Trophoblast cell (in vitro differentiated cells and primary cell): Measurements from ENCODE around the gene FITM1.

Experiments used
- DNase-seq, 2 donors: peaks; one replicate each; pipeline ENCODE4 v3.0.0-alpha.2; 2016
- H2AFZ ChIP-seq: 2 replicates; pipeline ENCODE4 v1.6.1; 2013; ENCODE audit warnings: low read length, moderate library complexity, mild to moderate bottlenecking; ENCODE audit not compliant: insufficient read depth, poor library complexity
- H2AK5ac ChIP-seq: 2 replicates; pipeline ENCODE4 v1.6.1; 2013; ENCODE audit warnings: mild to moderate bottlenecking, low read length
- H2BK120ac ChIP-seq: 2 replicates; pipeline ENCODE4 v1.6.1; 2013; ENCODE audit warnings: low read length, mild to moderate bottlenecking, moderate library complexity; ENCODE audit not compliant: insufficient read depth, poor library complexity
- H2BK12ac ChIP-seq: 2 replicates; pipeline ENCODE4 v1.6.1; 2013; ENCODE audit warnings: mild to moderate bottlenecking, low read length, moderate library complexity
- H2BK5ac ChIP-seq: 2 replicates; pipeline ENCODE4 v1.6.1; 2013; ENCODE audit warnings: low read length, low read depth, moderate library complexity, mild to moderate bottlenecking; ENCODE audit not compliant: poor library complexity
- H3K14ac ChIP-seq: 2 replicates; pipeline ENCODE4 v1.6.1; 2013; ENCODE audit warnings: mild to moderate bottlenecking, low read length
- H3K18ac ChIP-seq: 2 replicates; pipeline ENCODE4 v1.6.1; 2013; ENCODE audit warnings: mild to moderate bottlenecking, low read length
- H3K23ac ChIP-seq: 2 replicates; pipeline ENCODE4 v1.6.1; 2013; ENCODE audit warnings: low read length
- H3K27ac ChIP-seq: 2 replicates; pipeline ENCODE4 v1.5.1; 2013; ENCODE audit warnings: low read depth, mild to moderate bottlenecking, inconsistent platforms, low read length, moderate library complexity
- H3K27me3 ChIP-seq: 2 replicates; pipeline ENCODE4 v1.6.1; 2013; ENCODE audit warnings: inconsistent platforms, mild to moderate bottlenecking, low read length, moderate library complexity; ENCODE audit not compliant: insufficient read depth
- H3K36me3 ChIP-seq, 2 experiments: 1 replicate in 1 of 2; 2 replicates in 1 of 2; pipeline ENCODE4 v1.6.1; 2013; ENCODE audit warnings: low read length in 2 of 2, mild to moderate bottlenecking in 2 of 2, moderate library complexity in 1 of 2; ENCODE audit not compliant: insufficient read depth in 2 of 2, control insufficient read depth in 1 of 2
- H3K4ac ChIP-seq: 2 replicates; pipeline ENCODE4 v1.6.1; 2013; ENCODE audit warnings: low read depth, mild to moderate bottlenecking, low read length, moderate library complexity
- H3K4me1 ChIP-seq, 2 experiments: 1 replicate in 1 of 2; 2 replicates in 1 of 2; pipeline ENCODE4 v1.6.1; 2013; ENCODE audit warnings: low read length in 2 of 2, mild to moderate bottlenecking in 2 of 2, moderate library complexity in 1 of 2; ENCODE audit not compliant: insufficient read depth in 2 of 2, control insufficient read depth in 1 of 2
- H3K4me2 ChIP-seq: 2 replicates; pipeline ENCODE4 v1.6.1; 2013; ENCODE audit warnings: inconsistent platforms, mild to moderate bottlenecking, low read length, moderate library complexity
- H3K4me3 ChIP-seq: 2 replicates; pipeline ENCODE4 v1.5.1; 2013; ENCODE audit warnings: mild to moderate bottlenecking, low read depth, low read length, inconsistent platforms
- H3K79me1 ChIP-seq: one replicate; pipeline ENCODE4 v1.6.1; 2013; ENCODE audit warnings: low read length
- H3K79me2 ChIP-seq: 2 replicates; pipeline ENCODE4 v1.6.1; 2013; ENCODE audit warnings: low read length, mild to moderate bottlenecking; ENCODE audit not compliant: control insufficient read depth, insufficient read depth, poor library complexity
- H3K9ac ChIP-seq: 2 replicates; pipeline ENCODE4 v1.6.1; 2013; ENCODE audit warnings: mild to moderate bottlenecking, low read length
- H3K9me3 ChIP-seq: 2 replicates; pipeline ENCODE4 v1.6.1; 2013; ENCODE audit warnings: low read depth, mild to moderate bottlenecking, control low read depth, inconsistent platforms, low read length; ENCODE audit not compliant: insufficient read depth
- H4K12ac ChIP-seq: 2 replicates; pipeline ENCODE4 v1.6.1; 2013; ENCODE audit warnings: low read depth, mild to moderate bottlenecking, low read length, moderate library complexity
- H4K8ac ChIP-seq: 2 replicates; pipeline ENCODE4 v1.6.1; 2013; ENCODE audit warnings: low read depth, mild to moderate bottlenecking, low read length, moderate library complexity
- H4K91ac ChIP-seq: one replicate; pipeline ENCODE4 v1.6.1; 2013; ENCODE audit warnings: low read depth, mild to moderate bottlenecking, low read length, moderate library complexity
- WGBS: extraction: QIAGEN DNeasy Blood & Tissue Kit; methylation state at CpG from one replicate; pipeline ENCODE4 v1.1.7; 2013; ENCODE audit warnings: missing lambda C conversion rate; ENCODE audit not compliant: insufficient read length, insufficient coverage; ENCODE audit errors: extremely low coverage; 5-methylcytosine and 5-hydroxymethylcytosine counted together

The FITM1 gene

GRCh38 chr14:24176599-24176998, 46.1 kb downstream of the FITM1 start:
- Histone ChIP-seq H3K36me3 (peaks cover 47 to 54% of the 10 kb centered on the region in 2 experiments), H3K9ac (no peak overlapping the region), H3K79me1 (no peaks in the 10 kb centered on the region), H2BK120ac (no peak overlapping the region), H3K9me3 (no peaks in the 10 kb centered on the region), H3K23ac (no peak overlapping the region), H2AK5ac (no peak overlapping the region), H3K4me3 (no peak overlapping the region), H3K4me2 (no peak overlapping the region), H3K27ac (no peak overlapping the region), H2BK12ac (no peak overlapping the region), H2AFZ (no peak overlapping the region), H4K12ac (no peak overlapping the region), H2BK5ac (no peak overlapping the region), H4K91ac (no peak overlapping the region), H4K8ac (no peak overlapping the region), H3K79me2 (no peaks in the 10 kb centered on the region), H3K4ac (no peak overlapping the region), H3K4me1 (peaks cover under 1 to 2% of the 10 kb centered on the region in 2 experiments), H3K14ac (no peak overlapping the region), H3K27me3 (no peaks in the 10 kb centered on the region), H3K18ac (no peak overlapping the region)
- no peak for DNase-seq
- WGBS: no CpG with 5 or more reads among the region's 5 CpGs

GRCh38 chr14:24177041-24177825, 46.8 kb downstream of the FITM1 start:
- Histone ChIP-seq H3K23ac (no peak overlapping the region), H2BK120ac (no peak overlapping the region), H3K27me3 (no peaks in the 10 kb centered on the region), H2BK12ac (no peak overlapping the region), H3K9ac (no peak overlapping the region), H3K4ac (no peak overlapping the region), H4K91ac (no peak overlapping the region), H2AFZ (no peak overlapping the region), H3K27ac (no peak overlapping the region), H3K14ac (no peak overlapping the region), H3K4me2 (no peak overlapping the region), H4K12ac (no peak overlapping the region), H2AK5ac (no peak overlapping the region), H3K4me3 (no peak overlapping the region), H4K8ac (no peak overlapping the region), H3K18ac (no peak overlapping the region), H3K79me1 (no peaks in the 10 kb centered on the region), H3K79me2 (no peaks in the 10 kb centered on the region), H3K36me3 (peaks cover 51 to 61% of the 10 kb centered on the region in 2 experiments), H3K9me3 (no peaks in the 10 kb centered on the region), H2BK5ac (no peak overlapping the region), H3K4me1 (no peaks in the 10 kb centered on the region)
- DNase-seq: no peak
- no CpG with 5 or more reads among the region's 12 CpGs for WGBS

GRCh38 chr14:24177891-24178290, 47.4 kb downstream of the FITM1 start:
- Histone ChIP-seq H4K8ac (no peak overlapping the region), H4K12ac (no peak overlapping the region), H3K14ac (no peak overlapping the region), H3K18ac (no peak overlapping the region), H3K4me2 (no peak overlapping the region), H3K79me2 (no peaks in the 10 kb centered on the region), H3K9me3 (no peaks in the 10 kb centered on the region), H3K27me3 (no peaks in the 10 kb centered on the region), H3K4ac (no peak overlapping the region), H2BK12ac (no peak overlapping the region), H3K4me1 (no peaks in the 10 kb centered on the region), H4K91ac (no peak overlapping the region), H3K79me1 (no peaks in the 10 kb centered on the region), H3K36me3 (peaks cover 58 to 67% of the 10 kb centered on the region in 2 experiments), H2AFZ (no peak overlapping the region), H3K23ac (no peak overlapping the region), H2BK120ac (no peak overlapping the region), H3K27ac (no peak overlapping the region), H2BK5ac (no peak overlapping the region), H3K4me3 (no peak overlapping the region), H2AK5ac (no peak overlapping the region), H3K9ac (no peak overlapping the region)
- WGBS: no CpG with 5 or more reads among the region's 14 CpGs
- no peak for DNase-seq

- Histone ChIP-seq H3K4me2 (no peak overlapping the region), H4K8ac (no peak overlapping the region), H3K4ac (no peak overlapping the region), H2BK5ac (no peak overlapping the region), H3K14ac (no peak overlapping the region), H2AK5ac (no peak overlapping the region), H3K23ac (no peak overlapping the region), H4K91ac (no peak overlapping the region), H3K9ac (no peak overlapping the region), H3K79me1 (no peaks in the 10 kb centered on the region), H3K36me3 (peaks cover 65 to 70% of the 10 kb centered on the region in 2 experiments), H3K27me3 (no peaks in the 10 kb centered on the region), H3K4me1 (no peaks in the 10 kb centered on the region), H3K79me2 (no peaks in the 10 kb centered on the region), H3K27ac (no peak overlapping the region), H4K12ac (no peak overlapping the region), H2AFZ (no peak overlapping the region), H3K4me3 (no peak overlapping the region), H3K9me3 (no peaks in the 10 kb centered on the region), H2BK120ac (no peak overlapping the region), H3K18ac (no peak overlapping the region), H2BK12ac (no peak overlapping the region)
- no CpG with 5 or more reads among the region's 12 CpGs for WGBS
- DNase-seq: no peak
Measured at GRCh38 chr14:24178399-24179178, 48.1 kb downstream of the FITM1 start.
